Measurements from ENCODE around the gene MFSD2A.
"Not testable (repeated sequence)": the region's sequence is repeated elsewhere in the genome, so short reads cannot be mapped to it uniquely, and the experiment has no call there.

Gene MFSD2A

DNA sequence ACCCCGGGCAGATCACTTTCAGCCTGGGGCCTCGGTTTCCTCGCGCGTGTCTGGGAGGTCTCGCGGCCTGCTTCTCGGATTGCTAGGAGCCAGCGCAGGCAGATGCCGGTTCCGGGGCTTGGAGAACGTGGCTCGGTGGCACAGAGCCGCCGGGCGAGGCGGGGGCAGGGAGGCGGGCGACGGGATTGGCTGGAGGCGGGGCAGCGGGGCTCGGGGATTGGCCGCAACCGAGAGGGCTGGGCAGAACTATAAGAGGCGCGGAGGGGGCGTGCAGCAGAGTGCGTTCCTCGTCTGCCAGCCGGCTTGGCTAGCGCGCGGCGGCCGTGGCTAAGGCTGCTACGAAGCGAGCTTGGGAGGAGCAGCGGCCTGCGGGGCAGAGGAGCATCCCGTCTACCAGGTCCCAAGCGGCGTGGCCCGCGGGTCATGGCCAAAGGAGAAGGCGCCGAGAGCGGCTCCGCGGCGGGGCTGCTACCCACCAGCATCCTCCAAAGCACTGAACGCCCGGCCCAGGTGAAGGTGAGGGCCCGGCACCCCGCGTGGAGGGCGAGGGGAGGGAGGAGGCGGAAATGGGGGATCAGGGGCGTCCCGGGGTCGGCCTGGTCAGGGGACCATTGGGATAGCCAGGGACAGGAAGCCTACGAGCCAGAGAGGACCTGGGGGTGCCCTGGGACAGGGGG is at the start of gene MFSD2A:
TSS of gene MFSD2A (plus strand) at position 276 of the 677 bp plus-strand sequence. CDS start at position 424, 148 bp downstream.
- DNase-seq = peak; percentile 95

DNA sequence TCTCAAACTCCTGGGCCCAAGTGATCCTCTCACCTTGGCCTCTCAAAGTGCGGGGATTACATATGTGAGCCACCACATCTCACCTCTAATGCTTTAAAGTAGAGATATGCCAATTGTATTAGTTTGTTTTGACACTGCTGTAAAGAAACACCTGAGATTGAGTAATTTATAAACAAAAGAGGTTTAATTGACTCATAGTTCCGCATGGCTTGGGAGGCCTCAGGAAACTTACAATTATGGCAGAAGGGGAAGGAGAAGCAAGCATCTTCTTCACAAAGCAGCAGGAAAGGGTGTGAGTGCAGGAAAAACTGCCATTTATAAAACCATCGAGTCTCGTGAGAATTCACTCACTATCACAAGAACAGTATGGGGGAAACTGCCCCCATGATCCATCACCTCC is 49.8 kb upstream of the MFSD2A start:
- DNase-seq = no peak

DNA sequence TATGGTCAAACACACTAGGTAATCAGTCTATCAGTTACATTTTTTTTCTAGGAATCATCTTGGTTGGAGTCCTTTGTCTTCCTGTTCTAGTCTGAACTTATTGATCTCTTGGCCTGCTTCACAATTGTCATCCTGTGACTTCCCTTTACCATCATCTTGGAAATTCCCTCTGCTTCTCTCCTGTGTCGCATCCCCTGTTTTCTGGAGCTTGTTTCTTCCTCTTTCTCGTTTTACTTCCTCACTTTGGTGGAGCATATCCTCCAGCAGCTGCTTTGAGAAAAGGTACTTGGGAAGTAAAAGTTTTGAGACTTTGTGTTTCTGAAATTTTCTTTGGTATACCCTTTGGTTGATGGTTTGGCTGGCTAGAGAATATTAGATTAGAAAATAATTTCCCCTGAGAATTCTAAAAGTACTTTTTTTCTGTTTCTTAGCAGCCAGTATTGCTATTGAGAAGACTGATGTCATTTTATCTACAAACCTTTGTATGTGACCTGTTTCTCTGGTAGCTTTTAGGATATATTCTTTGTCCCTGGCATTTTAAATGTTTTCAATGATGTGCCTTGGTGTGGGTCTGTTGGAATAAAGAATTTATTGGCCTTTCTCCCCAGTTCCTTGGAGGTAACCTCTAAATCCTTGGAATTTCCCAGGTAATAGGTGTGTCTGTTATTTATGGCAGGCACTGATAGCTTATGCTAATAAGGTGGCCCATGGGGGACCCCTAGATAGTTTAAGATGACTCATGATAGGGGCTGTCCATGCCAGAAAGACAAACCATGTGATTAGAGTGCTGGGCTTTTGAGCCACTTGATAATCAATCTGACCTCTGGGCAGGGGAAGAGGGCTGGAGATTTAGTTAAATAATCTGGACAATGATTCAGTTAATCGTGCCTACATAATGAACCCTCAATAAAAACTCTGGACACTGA is 47.2 kb upstream of the MFSD2A start:
- DNase-seq = no peak

- no peak for DNase-seq
These were observed 46.4 kb upstream of the MFSD2A start for GRCh38 chr1:39908534-39908933.

- DNase-seq = no peak
These were observed 44.7 kb upstream of the MFSD2A start for GRCh38 chr1:39910263-39910662.

DNA sequence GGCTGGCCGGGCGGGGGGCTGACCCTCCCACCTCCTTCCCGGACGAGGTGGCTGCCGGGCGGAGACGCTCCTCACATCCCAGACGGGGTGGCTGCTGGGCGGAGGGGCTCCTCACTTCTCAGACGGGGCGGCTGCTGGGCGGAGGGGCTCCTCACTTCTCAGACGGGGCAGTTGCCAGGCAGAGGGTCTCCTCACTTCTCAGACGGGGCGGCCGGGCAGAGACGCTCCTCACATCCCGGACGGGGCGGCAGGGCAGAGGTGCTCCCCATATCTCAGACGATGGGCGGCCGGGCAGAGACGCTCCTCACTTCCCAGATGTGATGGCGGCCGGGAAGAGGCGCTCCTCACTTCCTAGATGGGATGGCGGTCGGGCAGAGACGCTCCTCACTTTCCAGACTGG is 41.8 kb upstream of the MFSD2A start:
- not testable (repeated sequence) for DNase-seq

- no peak for DNase-seq
These were observed 39.3 kb upstream of the MFSD2A start for GRCh38 chr1:39915499-39916129.

DNA sequence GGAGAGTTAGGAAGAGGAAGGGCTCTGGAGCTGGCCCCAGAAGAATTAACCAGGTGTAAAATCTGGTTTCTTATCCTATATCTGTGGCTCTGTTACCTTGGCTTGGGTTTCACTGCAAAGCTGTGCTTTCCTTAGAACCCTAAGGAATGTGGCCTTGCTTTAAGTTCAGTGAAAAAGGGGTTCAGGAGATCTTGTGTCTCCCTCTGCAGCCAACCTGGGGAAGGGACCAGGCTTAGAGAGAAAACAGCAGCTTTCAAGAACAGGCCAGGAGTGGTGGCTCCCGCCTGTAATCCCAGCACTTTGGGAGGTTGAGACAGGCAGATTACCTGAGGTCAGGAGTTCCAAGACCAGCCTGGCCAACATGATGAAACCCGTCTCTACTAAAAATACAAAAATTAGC is 37.1 kb upstream of the MFSD2A start:
- DNase-seq = no peak

- peak; percentile 74 for DNase-seq
These were observed 35.4 kb upstream of the MFSD2A start for GRCh38 chr1:39919545-39919944.

DNA sequence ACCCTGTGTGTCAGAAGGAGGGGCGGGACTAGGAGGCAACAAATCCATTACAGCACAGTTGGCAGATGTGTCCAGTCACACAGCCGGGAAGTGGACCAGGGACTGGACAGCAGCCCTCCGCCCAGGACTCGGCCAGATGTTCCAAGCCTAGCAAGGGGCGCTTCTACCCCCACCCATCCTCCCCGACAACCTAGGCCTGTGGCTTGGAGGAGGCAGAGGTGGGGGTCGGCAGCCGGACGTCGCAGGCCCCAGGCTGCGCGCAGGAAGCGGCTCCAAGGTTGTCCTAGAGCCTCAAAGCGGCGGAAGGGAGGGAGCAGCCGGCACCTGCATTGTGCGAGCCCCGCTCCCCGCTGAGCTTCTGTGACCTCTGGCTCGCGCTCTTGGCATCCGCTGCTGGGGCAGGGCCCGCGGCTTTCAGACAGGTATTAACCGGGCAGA is 32.7 kb upstream of the MFSD2A start:
- DNase-seq = no peak

GRCh38 chr1:39925721-39926342 is 29.1 kb upstream of the MFSD2A start:
- DNase-seq = no peak

- DNase-seq = no peak
These were observed 28.6 kb upstream of the MFSD2A start for GRCh38 chr1:39926343-39926793.

DNA sequence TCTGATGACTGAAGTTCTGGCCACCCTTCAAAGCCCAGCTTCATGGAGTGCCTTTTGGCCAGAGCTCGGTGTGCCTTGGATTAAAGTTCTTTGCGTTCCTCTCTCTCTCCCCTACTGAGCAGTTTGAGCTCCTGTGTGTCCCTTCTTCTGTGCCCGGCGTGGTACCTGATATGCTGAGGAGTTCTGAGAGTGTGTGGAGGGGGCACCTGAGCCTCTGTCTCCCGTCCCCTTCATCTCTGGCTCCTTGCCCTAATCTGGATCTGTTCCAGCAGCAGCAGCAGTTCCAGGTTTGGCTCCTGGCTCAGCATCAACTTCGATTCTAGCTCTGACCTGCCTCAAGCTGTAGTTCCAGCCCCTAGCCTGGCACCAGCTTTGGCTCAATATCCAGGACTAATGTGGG is 28.1 kb upstream of the MFSD2A start:
- DNase-seq = no peak

DNA sequence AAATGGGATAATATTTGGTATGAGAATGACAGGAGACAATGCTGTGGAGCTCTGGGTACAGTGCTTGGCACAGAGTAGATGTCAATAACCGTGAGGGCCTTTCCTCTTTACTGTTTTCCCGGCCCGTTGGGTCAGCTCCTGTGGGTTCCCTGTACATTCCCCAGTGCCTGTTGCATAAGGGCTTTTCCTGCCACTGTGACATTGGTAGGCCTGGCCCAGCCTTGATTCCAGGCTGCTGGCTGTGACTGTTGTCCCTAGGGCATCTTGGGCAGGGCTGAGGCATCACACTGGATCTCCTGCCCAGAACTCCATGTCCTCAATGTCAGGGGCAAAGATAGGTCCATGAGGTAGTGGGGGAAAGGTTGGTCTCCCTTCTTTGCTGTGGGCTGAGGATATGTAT is 27.4 kb upstream of the MFSD2A start:
- DNase-seq = no peak

DNA sequence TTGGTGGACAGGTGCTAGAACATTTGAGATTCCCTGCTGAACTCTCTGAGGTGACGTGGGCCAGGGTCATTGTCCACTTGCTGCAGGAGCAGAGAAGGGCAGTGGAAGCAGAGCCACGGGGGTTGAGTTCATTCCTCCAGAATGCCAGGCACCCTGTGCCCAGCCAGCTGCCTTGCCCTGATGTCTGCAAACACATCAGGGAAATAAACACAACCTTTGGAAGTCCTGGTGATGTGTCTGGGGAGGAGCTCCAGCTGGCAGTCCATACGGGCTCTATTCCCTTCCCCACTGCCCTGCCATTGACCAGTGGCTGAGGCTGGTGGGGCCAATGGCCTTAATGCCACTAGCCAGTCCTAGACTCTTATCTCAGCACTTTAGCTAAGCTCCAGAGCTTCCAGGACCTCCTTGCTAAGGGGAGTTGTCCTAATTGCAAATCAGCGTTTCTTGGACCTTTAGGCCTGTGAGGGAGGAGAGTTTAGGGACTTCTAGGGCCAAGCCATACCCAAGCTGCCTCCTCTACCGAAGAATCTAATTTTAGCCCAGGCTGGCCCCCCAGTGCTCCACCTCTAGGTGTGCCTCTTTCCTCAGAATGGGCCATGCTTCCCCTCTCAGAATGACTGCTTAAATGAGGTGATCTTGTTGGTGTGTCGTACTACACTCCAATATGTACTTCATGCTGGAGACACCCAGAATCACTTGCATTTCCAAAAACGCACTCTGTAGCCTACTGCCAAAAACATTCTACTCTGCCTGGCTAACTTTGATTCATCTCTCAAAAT is 25.9 kb upstream of the MFSD2A start:
- no peak for DNase-seq

GRCh38 chr1:39933956-39934941 is 20.7 kb upstream of the MFSD2A start:
- DNase-seq = no peak

DNA sequence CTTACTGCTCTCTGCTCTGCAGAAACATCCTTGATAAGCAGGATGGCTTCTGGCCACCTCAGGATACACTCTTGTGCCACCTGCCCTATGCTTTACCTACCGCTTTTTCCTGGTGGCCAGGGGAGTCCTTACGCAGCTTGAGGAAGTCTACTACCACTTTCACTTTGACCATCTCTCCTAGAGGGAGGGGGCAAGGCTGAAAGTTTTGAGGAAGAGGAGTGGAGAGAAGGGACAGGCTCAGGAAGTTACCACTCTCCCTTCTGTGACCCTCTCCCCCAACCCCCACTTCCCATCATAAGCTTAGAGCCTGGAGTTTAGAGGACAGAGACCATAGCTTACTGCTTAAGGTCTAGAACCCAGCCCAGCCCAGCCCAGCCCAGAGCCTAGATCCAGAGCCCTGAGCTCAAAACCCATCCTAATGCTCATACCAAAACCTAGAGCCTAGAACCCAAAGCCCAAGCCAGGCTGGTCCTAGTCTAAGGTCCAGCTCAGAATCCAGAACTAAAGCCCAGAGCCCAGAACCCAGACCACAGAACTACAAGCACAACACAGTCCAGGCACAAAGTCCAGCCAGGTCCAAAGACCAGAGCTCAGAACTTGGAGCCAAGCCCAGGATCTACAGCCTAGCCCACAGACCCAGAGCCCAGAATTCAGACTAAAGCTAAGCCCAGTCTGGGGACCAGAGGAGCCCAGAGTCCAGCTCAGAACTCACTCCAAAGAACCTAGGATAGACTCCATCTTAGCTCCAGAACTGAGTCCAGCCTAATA is 18.0 kb upstream of the MFSD2A start:
- DNase-seq = no peak

DNA sequence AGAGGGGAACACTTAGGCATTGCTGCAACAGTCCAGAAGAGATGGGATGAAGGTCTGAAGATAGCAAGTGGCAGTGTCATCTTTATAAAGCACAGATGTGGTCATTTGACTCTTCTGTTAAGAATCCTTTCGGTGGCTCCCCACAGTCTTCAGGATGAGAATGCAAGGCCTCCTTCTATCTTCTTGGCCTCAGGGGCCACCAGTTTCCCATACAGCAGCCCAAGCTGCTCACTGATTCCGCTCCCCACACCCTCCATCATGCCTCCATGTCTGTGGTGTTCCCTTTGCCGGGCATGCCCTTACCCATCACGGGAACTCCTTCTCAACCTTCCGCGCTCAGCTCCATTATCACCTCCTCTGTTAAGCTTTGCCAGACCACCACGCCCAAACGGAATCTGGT is 16.1 kb upstream of the MFSD2A start:
- no peak for DNase-seq

DNA sequence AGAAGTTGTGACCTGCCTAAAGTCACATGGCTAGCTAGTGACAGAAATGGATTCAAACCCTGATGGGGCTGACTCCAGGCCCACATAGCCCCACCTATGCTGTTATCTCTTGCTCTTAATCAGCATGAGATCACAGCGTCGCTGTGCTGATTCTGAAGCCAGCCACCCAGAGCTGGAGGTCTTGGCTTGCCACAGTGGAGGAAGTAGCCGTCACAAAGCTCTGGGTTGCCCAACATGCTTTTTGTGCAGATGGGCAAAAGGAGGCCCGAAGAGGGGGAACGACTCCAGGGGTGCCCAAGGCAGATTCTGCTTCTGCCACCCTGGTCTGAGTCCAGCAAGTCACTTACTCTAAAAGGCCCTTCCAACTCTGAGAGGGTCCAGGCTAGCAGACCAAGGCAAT is 14.7 kb upstream of the MFSD2A start:
- DNase-seq = no peak
